Heart left ventricle (tissue), 16 donors: ENCODE data around the gene CDH20. TPM values are rescaled to one million over a fixed set of nuclear protein-coding genes. Genes with fewer than 3 reads are reported as not detected.

Source experiments
- ATAC-seq, 4 donors: fragments of 200-7000 bp; cut with Tn5 transposase; one replicate each; pipeline ENCODE4 v1.9.1; 2020 to 2022; ENCODE audit warnings: moderate library complexity in 4 of 4, mild to moderate bottlenecking in 3 of 4, moderate number of reproducible peaks in 1 of 4
- DNase-seq, 5 donors: peaks; one replicate each; pipeline ENCODE4 v3.0.0-alpha.2; 2020
- H3K27ac ChIP-seq, 12 donors: fragments of 200-600 bp; sonication (generic) in 4 of 12; one replicate each; pipeline versions ENCODE4 v1.5.0 to v1.8.0; 2016 to 2022; ENCODE audit warnings: mild to moderate bottlenecking in 2 of 12
- H3K27me3 ChIP-seq, 9 donors: fragments of 200-600 bp; sonication (generic) in 2 of 9; one replicate each; pipeline versions ENCODE4 v1.5.1 to v1.8.0; 2016 to 2022; ENCODE audit warnings: mild to moderate bottlenecking in 3 of 9
- H3K36me3 ChIP-seq, 9 donors: fragments of 200-600 bp; sonication (generic) in 2 of 9; one replicate each; pipeline versions ENCODE4 v1.5.0 to v1.8.0; 2018 to 2022; ENCODE audit warnings: mild to moderate bottlenecking in 2 of 9
- H3K4me1 ChIP-seq, 12 donors: fragments of 200-600 bp; sonication (generic) in 4 of 12; one replicate each; pipeline versions ENCODE4 v1.5.0 to v1.8.0; 2016 to 2022; ENCODE audit warnings: mild to moderate bottlenecking in 3 of 12
- H3K4me3 ChIP-seq, 12 donors: fragments of 200-600 bp; sonication (generic) in 4 of 12; one replicate each; pipeline versions ENCODE4 v1.5.0 to v1.8.0; 2017 to 2022; ENCODE audit warnings: mild to moderate bottlenecking in 9 of 12, moderate library complexity in 4 of 12
- H3K9me3 ChIP-seq, 12 donors: fragments of 200-600 bp; sonication (generic) in 4 of 12; one replicate each; pipeline versions ENCODE4 v1.5.0 to v1.8.0; 2016 to 2022; ENCODE audit warnings: mild to moderate bottlenecking in 1 of 12
- POLR2A ChIP-seq, 2 donors: fragments of 450-650 bp; IDR thresholded peaks; one replicate each; pipeline ENCODE4 v1.6.1; 2017; ENCODE audit warnings: antibody characterized with exemption in 2 of 2, mild to moderate bottlenecking in 2 of 2, moderate library complexity in 2 of 2
- WGBS, 4 donors: extraction: QIAGEN DNeasy Blood & Tissue Kit in 2 of 4; methylation state at CpG; one replicate each; pipeline versions ENCODE4 v1.1.5 to v1.1.7; 2013 to 2018; 5-methylcytosine and 5-hydroxymethylcytosine counted together
- intact Hi-C, 10 donors: fragments of 100-400 bp; cut with DNase I; formaldehyde crosslinking; loops; one replicate each; pipeline versions ENCODE4 v1.11.1 to v1.14.2; 2022
- polyA plus RNA-seq, 2 donors: library from polyadenylated mRNA; stranded (reverse); fragments of 200-250 nt; gene quantifications; one replicate each; pipeline ENCODE4 v1.2.3, GENCODE V29; 2013
- total RNA-seq, 9 donors: library from RNA; depleted of rRNA in 2 of 9; stranded (reverse); fragments of >200 nt in 2 of 9; fragmentation: NEBNext Ultra II Directional in 3 of 9; extraction: Animal tissue kit (Norgen Biotek cat#: 25700) in 3 of 9; gene quantifications; one replicate each; pipeline versions ENCODE4 v1.1.0 to v1.2.4, GENCODE V29; 2016 to 2023
- TF ChIP-seq, protein P1 (sequence below), 12 donors: fragments of 200-600 bp; sonication (generic) in 4 of 12; IDR thresholded peaks; one replicate each; pipeline versions ENCODE4 v1.5.0 to v1.8.0; 2018 to 2022; ENCODE audit warnings: antibody characterized with exemption in 12 of 12, mild to moderate bottlenecking in 5 of 12
- donor health status: ischemic (EF 13 %, LVEDD 7.1; RV severe dilation, severe dysfunction).
- donor health status: healthy with polysubstance abuse.
- donor health status: DM: no; HTN: yes; CAD: no.
- donor health status: DM: no; HTN: no; CAD: no.
- donor health status: ischemic (EF 25% LVEDD 6.9; RV normal size, moderate dysfunction).
- donor health status: ischemic (EF 25% LVEDD 5.7; RV mildly dilated, moderate dysfunction).
- donor health status: healthy.
- donor health status: DM: yes; HTN: yes; CAD: no.
- donor health status: ischemic (EF 35%, LVEDD 5.7; RV mildly dilated, moderate dysfunction).
- donor health status: nonischemic (EF 11% LVEDD 7.7; RV severe dilation, severe dysfunction).
- donor health status: DM: yes; HTN: yes; CAD: no.
- donor health status: PGD.
- donor health status: ischemic (EF 29% LVEDD 5.4; RV normal size, mild dysfunction).
- donor health status: nonischemic (EF 23%, LVEDD 6.1; RV moderate dilation, normal function).

Gene CDH20
- total and polyA plus RNA-seq, 11 donors: 0.03 to 0.20 (median 0.15) TPM; not detected in 8

- H3K4me1 ChIP-seq: peaks cover 0 to 8% (median 0%) of the 10 kb centered on the region in 12 donors
- WGBS, 4 donors: 80 to 88% (median 82%) methylated on average over 4 of the region's 4 CpGs
- H3K27ac ChIP-seq: no peak overlapping the region
- no peak for DNase-seq
- no peak overlapping the region for H3K4me3 ChIP-seq
- TF ChIP-seq, protein P1, sequence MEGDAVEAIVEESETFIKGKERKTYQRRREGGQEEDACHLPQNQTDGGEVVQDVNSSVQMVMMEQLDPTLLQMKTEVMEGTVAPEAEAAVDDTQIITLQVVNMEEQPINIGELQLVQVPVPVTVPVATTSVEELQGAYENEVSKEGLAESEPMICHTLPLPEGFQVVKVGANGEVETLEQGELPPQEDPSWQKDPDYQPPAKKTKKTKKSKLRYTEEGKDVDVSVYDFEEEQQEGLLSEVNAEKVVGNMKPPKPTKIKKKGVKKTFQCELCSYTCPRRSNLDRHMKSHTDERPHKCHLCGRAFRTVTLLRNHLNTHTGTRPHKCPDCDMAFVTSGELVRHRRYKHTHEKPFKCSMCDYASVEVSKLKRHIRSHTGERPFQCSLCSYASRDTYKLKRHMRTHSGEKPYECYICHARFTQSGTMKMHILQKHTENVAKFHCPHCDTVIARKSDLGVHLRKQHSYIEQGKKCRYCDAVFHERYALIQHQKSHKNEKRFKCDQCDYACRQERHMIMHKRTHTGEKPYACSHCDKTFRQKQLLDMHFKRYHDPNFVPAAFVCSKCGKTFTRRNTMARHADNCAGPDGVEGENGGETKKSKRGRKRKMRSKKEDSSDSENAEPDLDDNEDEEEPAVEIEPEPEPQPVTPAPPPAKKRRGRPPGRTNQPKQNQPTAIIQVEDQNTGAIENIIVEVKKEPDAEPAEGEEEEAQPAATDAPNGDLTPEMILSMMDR (IDR thresholded peaks at IDR 0.05): no peak
- TF ChIP-seq POLR2A (IDR thresholded peaks at IDR 0.05): no peak
- H3K27me3 ChIP-seq: no peaks in the 10 kb centered on the region
- intact Hi-C loops: no loop called here
- H3K9me3 ChIP-seq: no peaks in the 10 kb centered on the region
- no peak for ATAC-seq
- H3K36me3 ChIP-seq: no peaks in the 10 kb centered on the region
These were observed 138.3 kb downstream of the CDH20 start for GRCh38 chr18:61471541-61471940.

DNA sequence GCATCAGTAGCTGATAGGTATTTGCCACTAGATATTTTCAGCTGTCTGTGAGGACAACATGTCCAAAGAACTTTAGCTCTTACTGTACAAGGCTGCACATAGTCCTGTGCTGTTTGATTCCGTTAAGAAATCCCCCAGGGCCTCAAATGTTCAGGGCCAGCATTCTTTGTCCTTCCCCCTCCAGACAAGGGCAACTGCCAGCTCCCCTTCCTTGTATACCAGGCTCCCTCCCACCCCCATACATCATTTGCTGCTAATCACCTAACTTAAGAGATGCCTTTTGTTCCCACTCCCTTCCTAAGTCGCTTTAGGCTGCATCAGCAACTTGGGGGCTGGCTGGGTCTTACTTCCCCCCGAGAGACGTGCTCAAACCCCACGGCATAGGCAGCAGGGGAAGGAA lies 138.7 kb downstream of the CDH20 start:
- no peaks in the 10 kb centered on the region for H3K36me3 ChIP-seq
- TF ChIP-seq, protein P1 (IDR thresholded peaks at IDR 0.05): no peak
- TF ChIP-seq POLR2A (IDR thresholded peaks at IDR 0.05): no peak
- no peaks in the 10 kb centered on the region for H3K9me3 ChIP-seq
- H3K4me3 ChIP-seq: no peak overlapping the region
- ATAC-seq (peak in 1 of 4 donors; percentile 53), DNase-seq (no peak)
- WGBS, 4 donors: 30 to 56% (median 40%) methylated on average over 5 of the region's 5 CpGs
- intact Hi-C loops: no loop called here
- peaks cover 0 to 8% (median 0%) of the 10 kb centered on the region in 12 donors for H3K4me1 ChIP-seq
- no peak overlapping the region for H3K27ac ChIP-seq
- no peaks in the 10 kb centered on the region for H3K27me3 ChIP-seq

DNA sequence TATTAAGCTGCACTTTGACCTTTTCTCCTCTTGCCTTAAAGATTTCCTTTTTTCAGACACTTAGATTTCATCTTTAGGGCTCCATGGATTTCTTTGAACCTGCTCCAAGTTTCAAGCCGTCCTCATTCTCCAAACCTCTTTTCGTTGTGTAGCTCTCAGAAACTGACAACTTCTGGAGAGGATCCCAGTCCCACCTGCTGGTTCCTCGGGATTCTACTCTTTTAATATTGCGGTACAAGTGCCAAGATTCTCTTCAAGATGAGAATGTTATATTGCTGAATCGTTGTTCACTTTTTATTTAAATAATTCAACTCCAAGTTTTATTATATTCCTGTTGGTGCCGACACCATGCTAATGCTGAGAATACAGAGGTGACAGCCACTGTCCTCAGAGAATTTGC lies 141.1 kb downstream of the CDH20 start:
- no peak for TF ChIP-seq POLR2A (IDR thresholded peaks at IDR 0.05)
- TF ChIP-seq, protein P1 (IDR thresholded peaks at IDR 0.05): no peak
- 65 to 74% (median 70%) methylated on average over 6 of the region's 6 CpGs for WGBS, 4 donors

DNA sequence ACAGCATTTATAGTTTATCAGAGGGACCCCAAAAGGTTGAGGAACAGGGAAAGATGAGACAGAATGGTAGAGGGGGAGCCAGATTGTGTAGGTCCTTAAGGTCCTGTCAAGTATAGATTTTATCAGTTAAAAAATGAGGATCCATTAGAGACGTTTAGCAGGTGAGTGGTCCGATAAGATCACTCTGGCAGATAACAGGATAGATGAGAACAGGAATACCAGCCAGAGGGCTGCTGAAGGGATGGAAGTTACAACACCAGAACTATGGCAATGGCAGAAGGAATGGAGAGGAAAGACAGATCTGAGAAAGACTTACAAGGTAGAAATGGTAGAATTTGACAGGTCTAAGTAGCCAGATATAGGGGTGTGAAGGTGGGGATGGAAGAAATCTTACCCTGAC lies 141.7 kb downstream of the CDH20 start:
- peaks cover 0 to 8% (median 0%) of the 10 kb centered on the region in 12 donors for H3K4me1 ChIP-seq
- WGBS, 4 donors: 60 to 69% (median 66%) methylated on average over 2 of the region's 2 CpGs

More for the DNA sequence above, 141.1 kb downstream of the CDH20 start:
- Histone ChIP-seq H3K36me3 (no peaks in the 10 kb centered on the region), H3K27me3 (no peaks in the 10 kb centered on the region), H3K9me3 (no peaks in the 10 kb centered on the region), H3K27ac (no peak overlapping the region), H3K4me1 (peaks cover 0 to 8% (median 0%) of the 10 kb centered on the region in 12 donors), H3K4me3 (no peak overlapping the region)
- intact Hi-C loops: no loop called here
- ATAC-seq (no peak), DNase-seq (no peak)

More for the DNA sequence above, 141.7 kb downstream of the CDH20 start:
- H3K27ac ChIP-seq: no peak overlapping the region
- no peak for ATAC-seq
- TF ChIP-seq, protein P1 (IDR thresholded peaks at IDR 0.05): no peak
- TF ChIP-seq POLR2A (IDR thresholded peaks at IDR 0.05): no peak
- H3K9me3 ChIP-seq: no peaks in the 10 kb centered on the region
- no peak for DNase-seq
- no peak overlapping the region for H3K4me3 ChIP-seq
- H3K36me3 ChIP-seq: no peaks in the 10 kb centered on the region
- no peaks in the 10 kb centered on the region for H3K27me3 ChIP-seq
- intact Hi-C loops: no loop called here
